Activated T-helper 2 cell treated with anti-CD3 and anti-CD28 coated beads, Interferon-gamma antibody, Interleukin-2, Interleukin-4, amounts not matched to agents 10 μg/mL and 5 μg/mL and 100 μg/mL, durations not matched to agents 14 hours and 24 hours and 36 hours (primary cell): ENCODE data around the gene SOX30. TPM values are rescaled to one million over a fixed set of nuclear protein-coding genes. Genes with fewer than 3 reads are reported as not detected.

Source experiments
- total RNA-seq: library from RNA; stranded (reverse); gene quantifications from 2 replicates; pipeline ENCODE4 v1.2.3, GENCODE V29; 2022

Gene SOX30
- total RNA-seq, 1 donor from 2014 or later: 0.11 TPM

Other genes with a start within 250 kb of the SOX30 start
- gene NIPAL4, start 192.2 kb downstream of the SOX30 start, total RNA-seq: 1.9 and 2.1 TPM in 2 replicates
- gene ADAM19, start 76.7 kb downstream of the SOX30 start, total RNA-seq: 229 and 237 TPM in 2 replicates
- gene C5orf52, start 19.1 kb upstream of the SOX30 start, total RNA-seq: 0.30 TPM in 1 of 2 replicates, not detected in the other
- 28.8 and 29.3 TPM in 2 replicates for gene THG1L, start 79.0 kb upstream of the SOX30 start, total RNA-seq
- gene LSM11, start 91.3 kb upstream of the SOX30 start, total RNA-seq: 8.7 and 8.9 TPM in 2 replicates
- gene CLINT1, start 206.7 kb upstream of the SOX30 start, total RNA-seq: 95.2 and 100 TPM in 2 replicates